ENCODE measurements around the gene CAMK1.
A peak's percentile ranks its signal among the peaks of the same experiment; 100 is the strongest.

Gene CAMK1

GRCh38 chr3:9769426-9770275 is at the start of gene CAMK1:
CAMK1 (minus strand) TSS chr3:9769947; CDS start chr3:9767749, 2,198 bp downstream.
- DNase-seq = peak in 52 of 56 donors; percentile 21 to 87 (median 59)

- no peak for DNase-seq
Measured at GRCh38 chr3:9818666-9819335, 49.1 kb upstream of the CAMK1 start.

- DNase-seq = no peak
Measured at GRCh38 chr3:9817436-9817835, 47.7 kb upstream of the CAMK1 start.

- DNase-seq = no peak
Measured at GRCh38 chr3:9815986-9816385, 46.2 kb upstream of the CAMK1 start.

GRCh38 chr3:9812870-9813483 is 43.2 kb upstream of the CAMK1 start:
- no peak for DNase-seq

- peak in 1 of 56 donors; percentile 4 for DNase-seq
Measured at GRCh38 chr3:9810846-9811245, 41.1 kb upstream of the CAMK1 start.

- DNase-seq = peak in 5 of 56 donors; percentile 26 to 48 (median 39)
Measured at GRCh38 chr3:9810433-9810770, 40.7 kb upstream of the CAMK1 start.

GRCh38 chr3:9809615-9810432 is 40.1 kb upstream of the CAMK1 start, which contains the start of gene TTLL3:
TTLL3 (plus strand) TSS chr3:9810262; CDS start chr3:9810662, 400 bp downstream.
- DNase-seq = peak in 52 of 56 donors; percentile 20 to 86 (median 58)

- DNase-seq = no peak
Measured at GRCh38 chr3:9809239-9809614, 39.5 kb upstream of the CAMK1 start.

- DNase-seq = no peak
Measured at GRCh38 chr3:9808345-9809037, 38.7 kb upstream of the CAMK1 start.

- no peak for DNase-seq
Measured at GRCh38 chr3:9807981-9808344, 38.2 kb upstream of the CAMK1 start.

GRCh38 chr3:9806688-9807589 is 37.2 kb upstream of the CAMK1 start:
- DNase-seq = no peak

GRCh38 chr3:9806137-9806536 is 36.4 kb upstream of the CAMK1 start:
- no peak for DNase-seq

- DNase-seq = no peak
Measured at GRCh38 chr3:9804996-9805395, 35.2 kb upstream of the CAMK1 start.

- no peak for DNase-seq
Measured at GRCh38 chr3:9803494-9803893, 33.7 kb upstream of the CAMK1 start.

- DNase-seq = no peak
Measured at GRCh38 chr3:9800529-9800928, 30.8 kb upstream of the CAMK1 start.

GRCh38 chr3:9797196-9797945 is 27.6 kb upstream of the CAMK1 start:
- no peak for DNase-seq

- no peak for DNase-seq
Measured at GRCh38 chr3:9795207-9795606, 25.5 kb upstream of the CAMK1 start.

- no peak for DNase-seq
Measured at GRCh38 chr3:9794400-9794799, 24.7 kb upstream of the CAMK1 start.

Measured in nucleus accumbens (tissue), 56 donors.